Embryonic facial prominence (tissue), 1 donor: Measurements from ENCODE around the gene TFPI2.
"Not testable (repeated sequence)": the region's sequence is repeated elsewhere in the genome, so short reads cannot be mapped to it uniquely, and the experiment has no call there.

Source experiments
- DNase-seq: peaks from one replicate; pipeline ENCODE4 v3.0.0-alpha.2; 2016; ENCODE audit errors: extremely low spot score

The TFPI2 gene

DNA sequence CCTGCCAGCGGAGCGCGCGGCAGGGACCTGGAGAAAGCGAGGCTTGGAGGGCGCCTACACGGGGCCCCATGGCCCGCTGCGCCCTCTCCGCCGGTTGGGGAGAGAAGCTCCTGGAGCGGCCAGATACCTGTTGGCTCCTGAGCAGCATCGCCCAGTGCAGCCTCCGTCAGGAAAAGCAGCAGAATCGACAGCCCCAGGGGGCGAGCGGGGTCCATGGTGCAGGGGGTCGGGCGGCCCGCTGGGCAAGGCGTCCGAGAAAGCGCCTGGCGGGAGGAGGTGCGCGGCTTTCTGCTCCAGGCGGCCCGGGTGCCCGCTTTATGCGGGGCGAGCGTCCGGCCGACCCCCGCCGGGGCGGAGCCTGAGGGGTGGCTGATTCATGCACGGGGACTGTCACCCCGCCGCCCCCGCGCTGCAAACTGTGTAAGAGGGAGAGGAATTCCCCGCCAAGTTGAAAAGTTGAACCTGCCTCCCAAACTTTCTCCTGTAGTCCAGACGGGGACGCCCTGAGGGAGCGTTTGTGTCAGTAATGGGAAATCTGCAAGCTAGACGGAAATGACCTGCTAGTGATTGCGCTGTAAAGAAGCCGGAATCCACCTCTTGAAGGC is at the start of gene TFPI2:
Gene TFPI2 (minus strand): TSS at position 290 of the 605 bp plus-strand sequence. CDS start 75 bp downstream, at position 215.
- no peak for DNase-seq

DNA sequence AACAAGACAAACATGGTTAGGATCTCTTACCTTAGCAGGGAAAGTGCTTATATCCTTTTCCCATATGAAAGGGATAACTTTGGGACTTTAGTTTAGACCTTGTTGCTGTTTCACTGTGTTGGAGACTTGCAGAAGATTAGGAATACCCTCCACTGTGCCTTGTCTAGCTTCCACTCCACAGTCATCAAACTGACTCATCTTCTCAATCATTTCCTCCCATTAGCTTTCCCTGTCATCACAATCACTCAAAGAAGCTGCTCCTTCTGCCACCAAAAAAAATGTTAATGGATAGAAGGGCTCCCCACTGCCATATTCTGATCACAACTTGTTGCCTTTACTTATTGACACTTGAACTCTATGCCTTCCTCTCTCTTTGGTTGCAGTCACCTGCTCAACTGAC is 47.7 kb upstream of the TFPI2 start:
- DNase-seq: no peak

GRCh38 chr7:93937818-93938217 is 47.3 kb upstream of the TFPI2 start:
- no peak for DNase-seq

- no peak for DNase-seq
Measured at GRCh38 chr7:93935102-93935501, 44.5 kb upstream of the TFPI2 start.

DNA sequence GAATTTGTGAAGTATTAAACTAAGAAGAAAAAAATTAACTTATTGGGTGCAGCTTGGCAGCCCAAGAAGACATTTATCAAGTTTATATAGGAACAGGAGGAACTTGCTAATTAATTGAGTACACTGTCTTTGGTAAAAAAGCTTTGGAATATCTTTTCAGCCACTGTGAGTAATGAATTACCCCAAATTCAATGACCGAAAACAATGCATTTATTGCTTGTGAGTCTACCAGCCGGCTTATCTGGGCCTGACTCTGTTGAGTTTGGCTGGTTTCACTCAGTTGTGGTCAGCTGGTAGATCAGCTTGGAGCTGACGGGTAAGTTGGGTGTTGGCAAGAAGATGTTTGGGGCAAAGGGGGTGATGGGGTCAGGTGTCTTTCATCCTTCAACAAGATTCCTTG is 42.6 kb upstream of the TFPI2 start:
- DNase-seq: no peak

DNA sequence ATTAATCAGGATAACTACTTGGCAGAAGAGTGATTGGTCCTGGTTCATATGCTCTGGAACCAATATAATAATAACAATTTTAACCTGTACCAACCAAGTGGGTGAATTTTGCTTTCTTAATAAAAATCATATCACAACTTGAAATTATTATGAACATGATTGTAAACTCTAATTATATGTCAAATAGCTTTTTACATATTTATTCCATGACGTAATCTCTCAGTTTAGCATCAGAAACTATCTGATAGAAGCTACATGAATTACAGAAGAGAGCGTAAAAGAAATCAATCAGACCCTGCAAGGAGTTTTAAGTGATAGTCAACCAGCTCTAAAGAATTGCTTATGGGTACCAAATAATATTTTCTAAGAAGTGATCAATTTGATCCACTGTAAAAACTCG is 41.1 kb upstream of the TFPI2 start:
- no peak for DNase-seq

- no peak for DNase-seq
Measured at GRCh38 chr7:93927585-93927984, 37.0 kb upstream of the TFPI2 start.

DNA sequence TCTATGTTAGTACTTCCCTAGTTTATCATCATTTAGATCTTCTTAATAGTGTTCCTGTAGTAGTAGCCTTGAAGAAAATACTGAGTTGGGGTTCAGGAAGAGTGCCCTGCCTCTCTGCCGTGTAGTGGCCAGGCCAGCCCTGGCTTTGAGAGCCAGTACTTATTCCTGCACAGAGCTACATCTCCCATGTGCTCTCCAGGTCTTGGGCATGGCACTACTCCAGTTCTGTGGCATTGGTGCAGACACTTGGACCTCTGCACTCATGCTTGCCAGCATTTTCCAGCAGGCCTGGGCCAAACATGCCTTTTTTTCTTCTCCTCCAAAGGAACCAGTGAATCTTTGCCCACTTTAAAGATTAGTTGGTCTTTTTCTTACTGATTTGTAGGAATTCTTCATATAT is 36.2 kb upstream of the TFPI2 start:
- DNase-seq: no peak

DNA sequence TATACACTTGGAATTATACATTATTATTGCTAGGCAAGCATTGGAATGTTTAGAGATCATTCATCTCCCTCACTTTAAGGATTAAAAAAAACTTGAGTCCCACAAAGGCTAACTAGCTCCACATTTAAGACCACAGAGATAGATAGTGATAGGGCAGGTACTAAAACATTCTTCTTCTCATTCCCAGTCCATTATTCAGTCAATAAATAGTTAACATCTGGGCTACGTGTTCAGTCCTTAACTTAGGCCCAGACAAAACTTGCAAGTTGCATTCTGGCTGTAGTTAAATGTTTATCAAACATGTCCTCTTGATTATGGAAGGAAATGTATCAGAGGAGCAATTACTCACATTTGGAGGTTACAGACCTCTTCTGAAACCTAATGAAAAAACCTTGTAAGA is 33.4 kb upstream of the TFPI2 start:
- no peak for DNase-seq

DNA sequence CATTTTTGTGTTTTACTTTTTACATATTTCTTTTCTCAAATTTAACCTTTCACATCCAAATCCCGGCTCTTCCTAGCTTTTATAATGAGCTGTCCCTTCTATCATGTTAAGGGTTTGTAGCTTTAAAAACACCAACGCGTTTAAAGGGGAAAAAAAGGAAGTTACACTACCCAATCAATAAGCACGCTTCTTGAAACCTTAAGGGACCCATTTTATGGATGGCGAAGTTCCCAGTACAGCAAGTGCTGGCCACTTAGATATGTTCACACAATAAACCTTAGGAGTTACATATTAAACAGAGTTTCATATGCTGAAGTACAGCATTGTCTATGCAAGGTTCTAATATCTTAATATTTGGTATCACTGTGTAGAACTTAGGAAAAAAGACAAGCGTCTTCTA is 32.7 kb upstream of the TFPI2 start:
- DNase-seq: no peak

DNA sequence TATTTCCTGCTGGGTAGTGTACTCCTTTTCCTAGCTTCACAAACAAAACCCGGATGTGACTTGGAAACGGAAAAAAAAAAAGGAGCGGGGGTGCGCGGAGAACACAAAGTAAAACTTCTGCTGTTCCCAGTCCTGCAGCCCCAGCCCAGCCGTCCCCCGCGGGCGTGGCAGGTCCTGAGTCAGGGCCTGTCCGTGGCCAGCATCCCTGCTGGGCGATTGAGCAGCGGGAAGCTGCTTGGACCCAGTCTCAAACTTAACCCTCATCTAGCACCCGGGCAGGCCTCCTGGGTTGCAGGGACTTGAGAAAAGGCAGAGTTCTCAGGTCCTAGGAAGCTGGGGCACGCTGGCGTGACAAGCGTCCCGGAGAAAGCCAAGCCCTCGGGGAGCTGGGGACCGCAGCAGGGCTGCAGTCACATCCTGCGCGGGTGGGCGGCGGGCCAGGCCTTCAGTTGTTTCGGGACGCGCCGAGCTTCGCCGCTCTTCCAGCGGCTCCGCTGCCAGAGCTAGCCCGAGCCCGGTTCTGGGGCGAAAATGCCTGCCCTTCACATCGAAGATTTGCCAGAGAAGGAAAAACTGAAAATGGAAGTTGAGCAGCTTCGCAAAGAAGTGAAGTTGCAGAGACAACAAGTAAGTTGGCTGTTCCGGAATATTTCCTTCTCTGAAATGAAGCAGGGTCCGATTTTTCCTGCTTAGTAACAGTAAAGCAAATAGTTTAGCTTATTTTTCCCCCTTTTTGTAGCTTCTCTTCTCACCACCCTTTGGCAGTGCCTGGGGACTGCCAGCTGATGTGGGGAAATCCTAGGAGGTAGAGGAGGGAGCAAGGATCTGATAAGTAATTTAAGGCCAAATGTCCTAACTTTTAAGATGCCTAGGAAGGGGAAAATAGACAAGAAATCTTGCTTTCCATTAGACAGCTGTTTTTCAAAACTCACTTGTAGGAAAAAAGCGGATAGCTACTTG is 31.3 kb upstream of the TFPI2 start, which contains the start of gene GNG11:
Gene GNG11 (plus strand): TSS at position 129 of the 960 bp plus-strand sequence. CDS start 403 bp downstream, at position 532.
- DNase-seq: peak; percentile 25

- DNase-seq: no peak
Measured at GRCh38 chr7:93921186-93921585, 30.6 kb upstream of the TFPI2 start.

DNA sequence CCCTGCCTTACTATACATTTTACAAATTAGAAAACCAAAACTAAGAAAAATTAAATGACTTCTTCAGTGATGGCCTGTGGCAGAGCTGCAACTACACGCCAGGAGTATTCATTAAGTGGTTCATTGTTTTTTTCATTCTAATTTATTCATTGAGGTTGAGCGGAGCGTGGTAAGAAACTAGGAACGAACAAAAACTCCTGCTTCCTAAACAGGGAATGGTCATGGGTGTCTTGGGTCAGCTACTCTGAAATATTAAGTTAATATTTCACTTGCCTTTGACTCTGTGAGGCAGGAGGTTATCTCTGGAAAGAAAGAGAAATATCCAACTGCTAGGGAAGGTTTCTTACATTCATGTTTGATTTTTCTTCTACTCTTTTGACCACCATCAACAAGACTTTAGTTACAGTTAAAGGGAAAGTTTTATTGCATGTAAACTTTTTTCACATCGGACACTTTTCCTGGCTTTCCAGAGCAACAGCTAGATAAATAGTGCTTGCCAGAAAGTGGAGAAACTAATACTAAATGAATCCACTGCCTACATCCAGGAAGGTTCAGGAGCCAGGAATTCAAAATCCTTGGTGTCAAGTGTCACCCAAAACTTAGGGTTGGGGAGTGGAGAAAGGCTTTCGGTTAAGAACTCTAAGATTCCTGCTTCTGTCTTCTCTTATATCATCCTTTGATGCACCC is 30.1 kb upstream of the TFPI2 start:
- DNase-seq: no peak

GRCh38 chr7:93916315-93916714 is 25.8 kb upstream of the TFPI2 start:
- DNase-seq: not testable (repeated sequence)

DNA sequence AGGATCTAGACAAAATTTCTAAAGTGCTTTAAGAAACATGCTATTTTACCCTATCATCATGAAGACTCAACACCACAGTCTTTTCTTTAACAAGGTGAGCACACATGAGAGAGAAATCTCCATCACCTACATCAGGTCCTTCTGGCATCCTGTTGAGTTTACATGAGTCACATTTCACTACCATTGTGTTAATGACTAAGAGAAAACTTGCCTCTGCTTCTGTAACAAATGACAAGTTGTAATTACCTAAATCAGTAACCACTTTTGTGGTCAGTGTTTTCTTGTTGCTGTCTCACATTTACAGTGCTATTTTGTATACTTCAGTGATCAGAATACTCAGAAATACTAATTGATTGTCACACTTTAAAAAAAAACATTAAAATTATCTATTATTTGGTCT is 25.3 kb upstream of the TFPI2 start:
- DNase-seq: not testable (repeated sequence)

DNA sequence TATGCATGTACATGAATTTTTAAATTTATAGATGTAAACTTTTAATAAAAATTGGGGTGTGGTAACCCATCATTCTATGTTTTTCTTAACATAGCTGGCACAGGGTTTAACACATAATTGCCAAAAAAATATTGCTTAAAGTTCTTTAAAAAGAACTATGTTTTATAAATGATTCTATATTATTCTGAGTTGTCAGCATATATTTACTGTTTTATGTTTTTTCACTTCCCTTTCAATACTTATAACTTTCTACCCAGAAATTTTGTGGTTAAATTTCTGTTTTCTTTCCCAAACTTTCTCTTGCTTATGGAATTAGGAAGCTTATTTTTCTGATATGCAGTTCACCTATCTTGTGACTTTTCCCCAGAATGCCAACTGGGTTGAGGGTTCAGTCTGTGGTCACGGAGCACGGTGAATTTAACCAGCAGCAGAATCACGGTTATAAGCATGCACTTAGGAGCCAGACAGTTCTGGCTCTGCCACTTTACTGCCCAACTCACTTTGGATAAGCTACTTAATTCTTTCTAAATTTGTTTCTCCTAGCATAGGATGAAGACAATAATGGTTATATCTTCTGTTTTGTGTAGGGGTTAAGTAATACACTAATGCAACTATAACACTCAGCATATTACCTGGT is 24.8 kb upstream of the TFPI2 start:
- DNase-seq: not testable (repeated sequence)

- no peak for DNase-seq
Measured at GRCh38 chr7:93914581-93915066, 24.1 kb upstream of the TFPI2 start.

DNA sequence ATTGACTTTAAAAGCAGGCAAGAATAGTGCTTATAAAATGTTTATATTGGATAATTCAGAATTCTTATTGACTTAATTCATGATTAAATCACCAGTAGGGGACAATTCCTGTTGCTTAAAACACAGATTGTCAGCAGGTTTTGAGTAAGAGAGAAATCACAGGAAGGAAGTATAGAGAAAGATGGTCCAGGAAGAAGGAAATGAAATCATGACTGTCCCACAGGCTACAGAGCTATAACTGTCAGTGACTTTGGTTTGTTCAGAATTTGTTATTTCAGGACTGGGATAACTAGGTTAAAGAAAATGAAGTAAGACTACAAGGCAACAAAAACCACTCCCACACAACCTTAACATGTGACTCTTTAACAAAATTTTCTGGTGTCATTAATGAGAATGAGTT is 22.6 kb upstream of the TFPI2 start:
- no peak for DNase-seq

- not testable (repeated sequence) for DNase-seq
Measured at GRCh38 chr7:93911661-93912060, 21.1 kb upstream of the TFPI2 start.

DNA sequence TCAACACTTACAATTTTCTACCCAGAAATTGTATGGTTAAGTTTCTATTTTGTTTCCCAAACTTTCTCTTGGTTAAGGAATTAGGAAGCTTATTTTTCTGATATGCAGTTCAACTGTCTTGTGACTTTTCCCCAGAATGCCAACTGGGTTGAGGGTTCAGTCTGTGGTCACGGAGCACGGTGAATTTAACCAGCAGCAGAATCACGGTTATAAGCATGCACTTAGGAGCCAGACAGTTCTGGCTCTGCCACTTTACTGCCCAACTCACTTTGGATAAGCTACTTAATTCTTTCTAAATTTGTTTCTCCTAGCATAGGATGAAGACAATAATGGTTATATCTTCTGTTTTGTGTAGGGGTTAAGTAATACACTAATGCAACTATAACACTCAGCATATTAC is 20.7 kb upstream of the TFPI2 start:
- DNase-seq: not testable (repeated sequence)

DNA sequence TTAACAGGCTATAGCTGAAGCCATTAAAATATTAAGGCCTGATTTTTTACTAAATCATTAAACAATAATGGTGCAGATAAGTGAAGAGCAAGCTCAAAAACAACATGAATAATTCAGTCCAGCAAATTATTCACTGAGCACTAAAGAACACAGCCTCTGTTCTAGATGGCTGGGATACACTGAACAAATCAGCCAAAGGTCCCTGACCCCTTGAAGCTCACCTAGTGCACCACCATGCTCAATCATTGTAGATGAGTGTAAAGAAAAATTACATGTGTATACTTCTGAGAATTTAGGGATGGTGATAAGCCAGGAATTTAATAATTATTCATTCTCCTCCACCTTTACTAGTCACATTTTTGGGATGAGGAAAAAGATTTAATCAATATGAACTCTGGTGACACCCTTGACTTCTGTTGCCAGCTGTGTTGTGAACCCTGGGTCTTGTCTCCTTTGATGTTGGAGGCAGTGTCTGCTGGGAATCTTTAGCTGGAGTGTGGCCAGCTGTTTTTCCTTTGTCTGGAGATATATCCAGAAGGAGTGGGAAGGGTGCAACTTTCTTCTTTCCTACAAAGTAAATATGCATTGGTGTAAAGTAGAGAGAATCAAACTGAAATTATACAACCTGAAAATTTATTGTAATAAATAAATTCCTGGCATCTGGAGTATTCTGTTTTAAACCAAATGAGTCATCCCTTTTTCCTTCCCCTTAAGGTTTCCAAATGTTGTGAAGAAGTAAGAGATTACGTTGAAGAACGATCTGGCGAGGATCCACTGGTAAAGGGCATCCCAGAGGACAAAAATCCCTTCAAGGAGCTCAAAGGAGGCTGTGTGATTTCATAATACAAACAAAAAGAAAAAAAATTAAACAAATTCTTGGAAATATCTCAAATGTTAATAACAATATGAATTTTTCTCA is 19.8 kb upstream of the TFPI2 start:
- no peak for DNase-seq
